ENCODE measurements around the gene DENND2C.

The DENND2C gene

DNA sequence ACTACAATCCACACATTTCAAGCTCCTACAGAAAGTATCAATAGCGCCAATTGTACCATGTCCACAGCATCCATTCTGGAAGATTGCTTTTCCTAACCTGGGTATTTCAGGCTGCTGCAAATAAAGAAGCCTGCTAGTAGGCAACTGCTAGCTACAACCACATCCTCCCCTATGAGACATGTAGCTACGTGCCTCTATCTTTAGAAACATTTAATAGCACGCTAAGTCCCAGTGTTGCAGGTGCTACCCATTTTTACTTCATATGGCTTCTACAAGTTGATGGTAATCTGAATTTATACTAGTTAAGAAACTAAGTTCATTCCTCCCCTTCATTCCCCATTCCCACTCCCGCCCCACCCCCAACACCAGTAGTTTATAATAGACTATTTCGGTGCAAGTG lies 32.9 kb upstream of the DENND2C start:
- TF ChIP-seq, protein P1, sequence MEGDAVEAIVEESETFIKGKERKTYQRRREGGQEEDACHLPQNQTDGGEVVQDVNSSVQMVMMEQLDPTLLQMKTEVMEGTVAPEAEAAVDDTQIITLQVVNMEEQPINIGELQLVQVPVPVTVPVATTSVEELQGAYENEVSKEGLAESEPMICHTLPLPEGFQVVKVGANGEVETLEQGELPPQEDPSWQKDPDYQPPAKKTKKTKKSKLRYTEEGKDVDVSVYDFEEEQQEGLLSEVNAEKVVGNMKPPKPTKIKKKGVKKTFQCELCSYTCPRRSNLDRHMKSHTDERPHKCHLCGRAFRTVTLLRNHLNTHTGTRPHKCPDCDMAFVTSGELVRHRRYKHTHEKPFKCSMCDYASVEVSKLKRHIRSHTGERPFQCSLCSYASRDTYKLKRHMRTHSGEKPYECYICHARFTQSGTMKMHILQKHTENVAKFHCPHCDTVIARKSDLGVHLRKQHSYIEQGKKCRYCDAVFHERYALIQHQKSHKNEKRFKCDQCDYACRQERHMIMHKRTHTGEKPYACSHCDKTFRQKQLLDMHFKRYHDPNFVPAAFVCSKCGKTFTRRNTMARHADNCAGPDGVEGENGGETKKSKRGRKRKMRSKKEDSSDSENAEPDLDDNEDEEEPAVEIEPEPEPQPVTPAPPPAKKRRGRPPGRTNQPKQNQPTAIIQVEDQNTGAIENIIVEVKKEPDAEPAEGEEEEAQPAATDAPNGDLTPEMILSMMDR (IDR thresholded peaks at IDR 0.05) = no peak
- H3K4me1 ChIP-seq = no peaks in the 10 kb centered on the region
- no peaks in the 10 kb centered on the region for H3K36me3 ChIP-seq (ENCODE audit: control insufficient read depth, insufficient read depth, low read length)
- H3K79me2 ChIP-seq = no peaks in the 10 kb centered on the region
- H3K9me3 ChIP-seq (ENCODE audit: control insufficient read depth, low read length) = no peaks in the 10 kb centered on the region
- no peak overlapping the region for H3K27ac ChIP-seq
- no peak overlapping the region for H3K9ac ChIP-seq
- no peaks in the 10 kb centered on the region for H3K27me3 ChIP-seq (ENCODE audit: control insufficient read depth, insufficient read depth, low read length)
- no peak overlapping the region for H3K4me2 ChIP-seq (ENCODE audit: low read length)
- H3K4me3 ChIP-seq (ENCODE audit: low read depth, low read length) = no peak overlapping the region
- H2AFZ ChIP-seq = no peak overlapping the region

DNA sequence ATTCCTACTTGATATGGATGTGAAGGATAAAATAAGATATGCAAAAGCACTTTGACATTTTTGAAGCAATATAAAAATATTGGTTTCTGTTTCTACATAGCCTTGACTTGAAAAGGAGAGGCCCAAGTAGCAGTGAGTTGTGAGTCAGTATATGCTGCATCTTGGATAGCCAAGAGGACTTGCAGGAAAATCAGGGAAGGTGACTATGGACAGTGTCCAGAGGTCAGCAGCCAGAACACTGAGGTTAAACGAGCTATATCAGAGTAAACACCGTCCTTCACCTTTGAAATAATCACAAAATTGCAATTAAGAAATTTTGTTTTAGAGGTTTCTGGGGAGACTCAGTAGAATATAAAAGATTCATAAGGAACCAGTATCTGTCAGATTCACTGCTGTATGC lies 32.1 kb upstream of the DENND2C start:
- no peaks in the 10 kb centered on the region for H3K9me3 ChIP-seq (ENCODE audit: control insufficient read depth, low read length)
- no peak overlapping the region for H3K27ac ChIP-seq
- H3K4me2 ChIP-seq (ENCODE audit: low read length) = no peak overlapping the region
- no peak overlapping the region for H2AFZ ChIP-seq
- no peak overlapping the region for H3K4me3 ChIP-seq (ENCODE audit: low read depth, low read length)
- H3K9ac ChIP-seq = no peak overlapping the region
- no peaks in the 10 kb centered on the region for H3K27me3 ChIP-seq (ENCODE audit: control insufficient read depth, insufficient read depth, low read length)
- TF ChIP-seq, protein P1 (IDR thresholded peaks at IDR 0.05) = no peak
- H3K4me1 ChIP-seq = no peaks in the 10 kb centered on the region
- H3K79me2 ChIP-seq = no peaks in the 10 kb centered on the region
- H3K36me3 ChIP-seq (ENCODE audit: control insufficient read depth, insufficient read depth, low read length) = no peaks in the 10 kb centered on the region

DNA sequence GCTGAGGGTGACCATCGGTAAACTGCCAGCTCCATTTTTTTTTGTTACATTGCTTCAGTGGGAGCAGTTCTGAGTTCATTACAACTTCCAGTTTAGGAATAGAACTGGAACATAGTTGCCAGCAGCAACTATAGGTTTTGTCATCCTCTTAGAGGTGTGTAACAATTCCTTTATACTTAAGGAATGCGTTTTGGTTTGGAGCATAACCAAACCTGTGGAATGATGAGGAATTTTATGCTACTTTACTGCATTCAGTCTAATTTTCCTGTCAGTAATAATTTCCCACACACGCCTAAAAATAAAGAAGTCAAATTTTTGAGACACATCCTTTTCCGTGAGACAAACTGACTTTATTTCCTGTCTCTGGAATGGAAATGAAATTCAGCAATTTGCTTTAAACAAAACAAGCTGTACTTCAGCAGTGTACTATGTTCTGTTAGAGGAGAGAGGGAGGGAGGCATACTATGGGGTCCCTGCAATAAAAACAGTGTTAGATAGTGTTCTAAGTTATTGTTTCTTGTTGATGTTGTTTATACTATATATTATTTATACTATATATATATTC lies 30.3 kb upstream of the DENND2C start:
- Histone ChIP-seq H3K27me3 (ENCODE audit: control insufficient read depth, insufficient read depth, low read length) (no peaks in the 10 kb centered on the region), H3K4me3 (ENCODE audit: low read depth, low read length) (no peak overlapping the region), H3K79me2 (no peaks in the 10 kb centered on the region), H2AFZ (no peak overlapping the region), H3K4me2 (ENCODE audit: low read length) (no peak overlapping the region), H3K9ac (no peak overlapping the region), H3K27ac (no peak overlapping the region), H3K4me1 (no peaks in the 10 kb centered on the region), H3K9me3 (ENCODE audit: control insufficient read depth, low read length) (no peaks in the 10 kb centered on the region), H3K36me3 (ENCODE audit: control insufficient read depth, insufficient read depth, low read length) (no peaks in the 10 kb centered on the region)
- TF ChIP-seq, protein P1 (IDR thresholded peaks at IDR 0.05) = no peak

DNA sequence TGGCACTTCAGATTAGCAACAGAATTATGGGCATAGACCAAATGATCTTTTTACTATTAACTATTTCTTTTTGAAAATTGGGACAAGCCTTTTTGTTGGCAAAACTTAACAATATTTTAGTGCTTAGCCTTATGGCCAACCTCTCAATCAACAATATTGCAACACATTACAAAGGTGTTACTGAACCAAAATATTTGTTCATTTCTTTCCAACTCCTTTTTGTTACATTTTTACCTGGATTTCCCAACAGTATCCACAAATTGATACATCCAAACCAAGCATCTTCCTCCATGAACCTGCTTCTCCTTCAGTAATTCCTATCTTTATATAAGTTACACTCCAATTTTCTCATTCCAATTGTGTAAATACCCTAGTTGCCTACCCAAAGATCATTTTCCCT lies 27.0 kb upstream of the DENND2C start:
- H3K36me3 ChIP-seq (ENCODE audit: control insufficient read depth, insufficient read depth, low read length) = no peaks in the 10 kb centered on the region
- no peaks in the 10 kb centered on the region for H3K27me3 ChIP-seq (ENCODE audit: control insufficient read depth, insufficient read depth, low read length)
- H3K9ac ChIP-seq = no peak overlapping the region
- no peak overlapping the region for H3K4me3 ChIP-seq (ENCODE audit: low read depth, low read length)
- H3K4me2 ChIP-seq (ENCODE audit: low read length) = no peak overlapping the region
- H3K9me3 ChIP-seq (ENCODE audit: control insufficient read depth, low read length) = no peaks in the 10 kb centered on the region
- no peaks in the 10 kb centered on the region for H3K79me2 ChIP-seq
- H3K4me1 ChIP-seq = no peaks in the 10 kb centered on the region
- no peak overlapping the region for H2AFZ ChIP-seq
- TF ChIP-seq, protein P1 (IDR thresholded peaks at IDR 0.05) = no peak
- H3K27ac ChIP-seq = no peak overlapping the region

DNA sequence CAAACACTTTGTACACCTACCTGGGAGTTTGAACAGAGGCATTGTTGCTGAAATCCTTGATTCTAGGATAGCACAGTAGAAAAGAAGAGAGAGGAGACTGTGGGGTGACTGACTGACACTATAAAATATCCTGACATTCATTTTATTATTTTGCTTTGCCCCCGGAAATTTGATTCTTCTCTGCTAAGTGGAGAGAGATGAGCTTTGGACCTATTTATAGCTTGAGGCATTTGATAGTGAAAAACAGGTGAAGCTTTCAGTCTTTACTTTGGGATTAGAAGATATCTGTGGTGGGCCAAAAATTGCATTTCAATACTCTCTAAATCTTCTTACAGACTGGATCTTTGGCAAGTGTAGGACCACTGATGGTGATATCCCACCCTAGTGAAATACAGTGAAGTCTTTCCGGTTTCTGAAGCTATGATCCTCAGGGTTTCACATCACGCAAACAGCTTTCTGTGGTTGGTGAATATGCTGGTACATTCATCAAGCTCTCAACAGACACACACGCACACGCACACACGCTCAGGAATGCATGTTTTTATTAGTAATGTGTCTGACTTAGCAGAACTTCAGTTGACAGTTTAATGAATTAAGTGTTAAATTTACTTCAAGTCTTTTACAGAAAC lies 25.7 kb upstream of the DENND2C start, which contains the start of gene AMPD1:
Gene AMPD1, minus strand, starts transcription at position 117 of the 629 bp plus-strand sequence. Its CDS starts 75 bp downstream, at position 42.
- no peak within 1 kb of the TSS for H3K4me3 ChIP-seq (ENCODE audit: low read depth, low read length)
- no peak within 1 kb of the TSS for H3K9ac ChIP-seq
- no peaks in the 10 kb centered on the region for H3K36me3 ChIP-seq (ENCODE audit: control insufficient read depth, insufficient read depth, low read length)
- no peaks in the 10 kb centered on the region for H3K4me1 ChIP-seq
- no peak within 1 kb of the TSS for H3K27ac ChIP-seq
- H3K9me3 ChIP-seq (ENCODE audit: control insufficient read depth, low read length) = no peaks in the 10 kb centered on the region
- no peaks in the 10 kb centered on the region for H3K27me3 ChIP-seq (ENCODE audit: control insufficient read depth, insufficient read depth, low read length)
- H3K4me2 ChIP-seq (ENCODE audit: low read length) = peak within 1 kb of the TSS; percentile 14
- H3K79me2 ChIP-seq = no peaks in the 10 kb centered on the region
- TF ChIP-seq, protein P1 (IDR thresholded peaks at IDR 0.05) = no peak
- H2AFZ ChIP-seq = no peak within 1 kb of the TSS
